SIG-M5 treated with dmso at 0.1 percent for 504 hours (cell line): ENCODE measurements around the gene NUDT16L1.
A peak's percentile ranks its signal among the peaks of the same experiment; 100 is the strongest.

Experiments
- DNase-seq: peaks from one replicate; lab custom pipeline; 2025; ENCODE audit not compliant: unreplicated experiment; lab: John Stamatoyannopoulos, UW

Gene NUDT16L1

DNA sequence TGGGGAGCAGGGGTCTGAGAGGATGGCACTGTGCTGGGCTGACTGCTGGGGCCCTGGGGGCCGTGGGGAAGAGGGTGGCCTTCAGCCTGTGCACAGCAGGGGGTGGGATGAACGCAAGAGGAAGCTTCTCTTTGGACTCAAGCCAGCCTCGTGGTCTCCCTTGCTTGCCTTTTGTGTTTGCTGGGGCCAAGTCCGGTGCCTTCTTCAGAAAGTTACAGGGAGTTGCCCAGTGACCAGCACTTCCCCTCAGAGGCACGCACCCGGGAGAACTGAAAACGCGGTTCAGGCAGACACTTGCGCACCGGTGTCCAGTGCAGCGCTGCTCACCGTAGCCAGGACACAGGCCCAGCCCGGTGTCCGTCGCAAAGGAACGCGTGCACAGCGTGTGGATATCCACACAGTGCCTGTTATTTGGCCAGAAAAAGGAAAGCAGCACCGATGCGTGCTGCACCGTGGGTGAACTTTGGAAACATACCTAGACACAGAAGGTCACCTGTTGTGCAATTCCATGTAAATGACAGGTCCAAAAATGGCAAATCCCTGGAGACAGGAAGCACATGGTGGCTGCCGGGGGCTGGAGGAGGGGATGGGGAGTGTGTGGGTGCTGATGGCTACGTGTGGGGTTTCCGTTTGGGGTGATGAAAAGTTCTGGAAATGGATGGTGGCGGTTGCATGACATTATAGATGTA, 29.4 kb upstream of the NUDT16L1 start:
- peak; percentile 85 for DNase-seq

DNA sequence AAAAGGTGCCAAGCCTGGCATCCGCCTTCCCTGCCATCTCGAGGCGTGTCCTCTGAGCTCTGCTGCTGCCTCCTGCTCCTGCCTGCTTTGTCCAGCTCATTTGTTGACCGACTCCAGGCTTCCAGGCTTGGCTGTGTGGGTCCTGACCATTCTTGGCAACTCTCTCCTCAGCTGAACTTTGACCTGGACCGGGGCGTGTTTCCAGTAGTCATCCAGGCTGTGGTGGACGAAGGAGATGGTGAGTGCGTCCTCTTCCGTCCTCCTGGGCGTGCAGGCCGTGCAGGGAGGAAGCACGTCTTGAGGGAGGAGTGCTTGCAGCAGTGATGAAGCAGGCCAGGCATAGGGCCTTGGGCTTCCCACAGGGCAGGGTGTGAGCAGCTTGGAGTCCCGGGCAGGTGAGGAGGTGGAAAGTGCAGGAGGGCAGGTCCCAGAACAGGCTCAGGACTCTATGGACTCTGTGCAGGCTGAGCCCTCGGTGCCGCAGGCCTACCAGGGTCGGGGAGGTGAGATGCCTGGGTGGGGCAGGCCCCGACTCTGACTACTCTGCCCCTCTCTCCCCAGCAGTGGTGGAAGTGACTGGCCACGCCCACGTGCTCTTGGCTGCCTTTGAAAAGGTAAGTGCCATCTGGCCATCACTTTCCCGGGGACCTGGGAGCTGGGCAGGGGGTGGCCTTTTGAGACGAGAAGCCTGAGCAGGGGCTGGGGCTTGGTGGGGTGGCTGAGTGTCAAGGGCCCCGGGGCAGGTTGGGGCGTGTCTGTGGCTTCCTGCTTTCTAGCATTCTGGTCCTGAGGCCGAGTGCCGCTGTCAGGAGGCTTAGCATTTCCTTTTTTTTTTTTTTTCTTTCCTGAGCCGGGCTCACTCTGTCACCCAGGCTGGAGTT, 28.6 kb upstream of the NUDT16L1 start:
- peak; percentile 71 for DNase-seq

DNA sequence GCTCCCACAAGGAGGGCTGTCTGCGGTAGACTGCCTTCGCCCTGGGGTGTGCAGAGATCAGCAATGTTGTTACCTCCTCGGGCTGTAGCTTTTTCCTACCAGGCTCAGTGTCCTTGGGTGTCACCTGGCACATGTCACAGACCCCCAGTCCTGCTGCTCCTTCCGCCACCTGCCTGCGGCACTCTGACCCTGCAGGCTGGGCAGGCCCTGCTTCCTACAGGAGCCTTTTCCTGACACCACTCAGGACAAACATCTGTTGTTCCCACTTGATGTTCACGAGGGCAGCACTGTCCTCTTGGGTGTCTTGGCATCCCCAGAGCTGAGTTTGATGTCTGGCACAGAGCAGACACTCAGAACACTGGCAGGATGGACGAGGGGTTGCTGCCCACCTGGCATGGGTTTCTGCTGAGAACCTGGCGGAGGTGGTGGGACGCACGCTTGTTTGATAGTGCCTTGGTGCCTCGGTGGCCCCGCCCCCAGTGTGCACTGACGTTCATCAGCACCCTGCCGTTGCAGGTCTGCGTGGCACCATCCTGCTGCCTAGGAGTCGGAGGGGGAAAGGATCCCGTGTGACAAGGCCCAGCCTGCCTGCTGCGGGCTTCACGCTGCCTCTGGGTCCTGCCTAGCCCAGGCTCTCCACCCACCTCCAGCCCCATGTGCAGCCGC, 26.7 kb upstream of the NUDT16L1 start:
- DNase-seq: no peak

DNA sequence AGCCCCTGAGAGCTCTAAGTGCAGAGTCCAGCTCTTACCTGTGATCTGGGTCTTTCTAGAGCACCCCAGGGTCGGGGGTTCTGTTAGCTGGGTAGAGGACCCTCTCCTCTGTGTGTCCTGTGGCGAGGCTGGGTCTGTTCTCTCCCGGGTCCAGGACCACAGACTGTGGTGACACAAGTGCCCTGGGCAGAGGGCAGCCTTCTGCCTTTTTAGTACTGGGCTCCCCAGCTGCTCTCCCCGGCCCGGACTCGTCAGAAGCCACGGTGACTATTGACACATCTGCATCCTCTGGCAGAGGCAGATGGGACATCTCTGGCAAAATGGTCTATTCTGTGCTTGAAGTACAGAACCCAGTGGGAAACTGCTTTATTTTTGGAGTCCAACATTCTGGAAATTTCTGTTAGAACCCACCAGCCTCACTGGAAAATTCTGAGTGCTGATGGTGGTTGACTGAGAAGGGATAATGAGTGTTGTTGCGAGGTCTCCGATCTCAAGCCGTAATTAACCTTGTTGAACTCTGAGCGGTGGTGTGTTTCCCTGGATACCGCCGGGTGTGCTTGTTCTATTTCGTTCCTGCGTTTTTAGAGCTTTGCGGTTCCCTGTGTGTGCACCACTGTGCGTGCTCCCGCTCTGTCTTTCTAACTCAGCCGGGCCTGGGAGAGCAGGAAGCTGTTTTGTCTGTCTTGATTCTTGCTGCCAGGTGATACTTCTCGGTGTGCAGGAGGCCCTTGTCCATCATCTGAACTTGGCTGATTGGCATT, 26.0 kb upstream of the NUDT16L1 start:
- no peak for DNase-seq

DNA sequence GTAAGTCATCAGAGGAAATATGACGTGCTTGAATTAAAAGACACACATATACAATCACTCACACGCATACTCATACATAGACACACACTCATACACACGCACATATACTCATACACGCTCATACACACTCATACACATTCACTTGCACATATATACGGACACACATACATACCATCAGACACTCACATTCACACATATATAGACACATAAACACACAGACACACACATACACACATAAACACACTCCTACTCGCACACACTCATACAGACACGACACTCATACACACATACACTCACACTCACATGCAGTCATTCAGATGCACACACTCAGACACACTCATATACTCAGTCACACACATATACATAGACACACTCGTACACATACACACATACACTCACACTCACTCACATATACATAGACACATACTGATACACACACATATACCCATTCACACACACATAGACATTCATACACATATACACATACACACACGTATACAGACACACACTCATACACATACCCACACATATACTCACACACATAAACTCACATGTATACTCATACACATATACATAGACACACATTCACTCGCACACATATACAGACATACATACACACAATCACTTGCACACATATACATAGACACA, 24.9 kb upstream of the NUDT16L1 start:
- DNase-seq: no peak

GRCh38 chr16:4673387-4674046, 19.8 kb upstream of the NUDT16L1 start:
- DNase-seq: no peak

- no peak for DNase-seq
These were observed 18.3 kb upstream of the NUDT16L1 start for GRCh38 chr16:4674926-4675530.

DNA sequence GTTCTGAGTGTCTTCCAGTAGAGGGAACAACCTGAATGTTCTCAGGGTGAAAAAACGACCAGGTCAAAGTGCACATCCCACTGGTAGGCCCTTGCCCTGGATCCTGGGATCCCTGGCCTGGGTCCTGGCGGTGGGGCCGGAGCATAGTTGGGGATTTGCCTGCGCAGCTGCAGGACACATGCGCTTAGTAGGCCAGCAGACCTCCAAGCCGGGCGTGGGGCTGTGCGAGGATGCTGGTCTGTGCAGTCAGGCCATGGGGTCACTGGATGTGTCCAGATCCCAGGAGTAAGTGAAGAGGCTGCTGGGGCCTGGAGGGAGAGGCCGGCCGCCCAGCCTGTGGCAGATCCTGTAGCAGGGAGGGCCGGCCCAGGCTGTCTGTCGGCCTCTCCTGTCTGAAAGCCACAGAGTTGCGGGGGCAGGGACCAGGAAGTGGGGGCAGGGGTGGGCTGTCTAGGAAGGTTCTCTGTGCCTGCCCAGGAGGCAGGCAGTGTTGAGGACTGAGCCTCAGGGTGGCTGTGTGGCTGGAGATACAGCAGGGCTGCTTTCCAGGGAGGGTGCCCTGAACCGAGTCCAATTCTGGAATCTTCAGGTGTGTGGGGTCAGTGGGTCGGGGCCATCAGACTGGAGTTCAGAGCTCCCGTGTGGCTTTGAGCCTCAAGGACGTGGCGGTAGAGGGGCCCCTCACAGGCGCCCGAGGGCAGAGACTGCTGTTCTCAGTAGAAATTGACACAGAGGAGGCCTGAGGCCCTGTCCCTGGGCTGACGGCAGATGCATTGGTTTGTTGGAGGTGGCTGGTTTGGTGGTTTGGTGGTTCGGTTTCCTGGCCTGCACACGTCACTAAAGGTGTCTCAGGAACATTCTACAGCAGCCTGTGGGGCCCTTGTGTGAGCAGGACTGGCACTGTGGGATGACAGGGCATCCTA, 17.2 kb upstream of the NUDT16L1 start:
- DNase-seq: peak; percentile 23

DNA sequence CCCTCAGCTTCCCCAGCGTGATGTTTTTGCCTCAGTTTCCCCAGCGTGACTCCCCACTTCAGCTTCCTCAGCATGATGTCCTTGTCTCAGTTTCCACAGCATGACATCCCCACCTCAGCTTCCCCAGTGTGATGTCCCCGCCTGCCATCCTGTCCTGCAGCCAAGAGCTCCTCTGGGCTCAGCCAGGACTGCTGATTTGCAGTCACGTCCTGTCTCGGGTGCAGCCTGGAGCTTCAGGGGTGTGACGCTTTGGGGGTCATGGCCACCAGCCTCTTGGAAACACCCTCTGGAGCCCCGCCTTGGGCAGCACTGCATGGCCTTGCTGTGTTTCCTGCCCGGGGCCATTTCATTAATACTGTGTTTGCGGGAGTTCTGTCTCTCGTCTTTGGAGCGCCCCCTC, 16.5 kb upstream of the NUDT16L1 start:
- DNase-seq: no peak

- no peak for DNase-seq
These were observed 16.0 kb upstream of the NUDT16L1 start for GRCh38 chr16:4677390-4677789.

- DNase-seq: no peak
These were observed 15.4 kb upstream of the NUDT16L1 start for GRCh38 chr16:4677994-4678393.

GRCh38 chr16:4678596-4678995, 14.8 kb upstream of the NUDT16L1 start:
- DNase-seq: no peak

- no peak for DNase-seq
These were observed 14.1 kb upstream of the NUDT16L1 start for GRCh38 chr16:4679156-4679849.

GRCh38 chr16:4679850-4680636, 13.3 kb upstream of the NUDT16L1 start:
- peak; percentile 70 for DNase-seq

DNA sequence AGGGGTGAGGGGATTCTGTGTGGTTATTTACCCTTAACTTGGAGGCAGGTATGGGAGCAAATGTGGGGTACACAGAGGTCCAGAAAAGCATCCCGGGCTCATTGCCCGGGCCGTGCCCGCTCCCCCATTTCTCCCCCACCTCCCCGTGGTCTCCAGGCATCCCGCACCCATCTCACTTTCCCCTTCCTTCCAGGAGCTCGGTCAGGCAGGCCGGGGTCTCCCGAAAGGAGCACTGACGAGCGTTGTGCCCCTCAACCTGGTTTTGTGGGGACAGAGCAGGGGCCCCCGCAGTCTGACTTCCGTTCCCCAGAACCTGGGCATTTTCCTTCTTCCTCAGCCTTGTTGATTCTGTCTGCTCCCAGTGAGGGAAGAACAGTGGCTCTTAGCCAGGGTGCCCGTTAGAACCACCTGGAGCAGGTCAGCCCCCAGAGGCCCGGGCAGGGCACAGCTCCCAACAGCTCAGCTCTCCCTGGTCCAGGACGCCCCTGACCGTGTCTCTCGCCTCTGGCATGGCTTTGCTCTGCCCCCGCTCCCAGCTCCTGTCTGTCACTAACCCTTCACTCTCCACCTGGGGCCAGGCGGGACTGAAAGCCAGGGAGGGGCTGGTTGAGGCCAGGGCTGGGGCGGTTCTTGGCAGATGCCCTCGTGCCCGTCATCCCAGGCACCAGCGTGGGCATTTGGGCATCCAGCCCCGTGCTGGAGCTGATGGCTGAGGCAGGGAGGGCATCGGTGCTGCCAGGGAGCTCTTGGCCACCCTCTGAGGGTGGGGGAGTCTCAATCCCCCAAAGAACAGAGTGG, 12.5 kb upstream of the NUDT16L1 start:
- DNase-seq: no peak

- no peak for DNase-seq
These were observed 11.8 kb upstream of the NUDT16L1 start for GRCh38 chr16:4681471-4682083.
